ENCODE measurements around the gene RPL11.

GRCh38 chr1:23682946-23683345 is 8.7 kb upstream of the RPL11 start:
- TF ChIP-seq, protein P1, sequence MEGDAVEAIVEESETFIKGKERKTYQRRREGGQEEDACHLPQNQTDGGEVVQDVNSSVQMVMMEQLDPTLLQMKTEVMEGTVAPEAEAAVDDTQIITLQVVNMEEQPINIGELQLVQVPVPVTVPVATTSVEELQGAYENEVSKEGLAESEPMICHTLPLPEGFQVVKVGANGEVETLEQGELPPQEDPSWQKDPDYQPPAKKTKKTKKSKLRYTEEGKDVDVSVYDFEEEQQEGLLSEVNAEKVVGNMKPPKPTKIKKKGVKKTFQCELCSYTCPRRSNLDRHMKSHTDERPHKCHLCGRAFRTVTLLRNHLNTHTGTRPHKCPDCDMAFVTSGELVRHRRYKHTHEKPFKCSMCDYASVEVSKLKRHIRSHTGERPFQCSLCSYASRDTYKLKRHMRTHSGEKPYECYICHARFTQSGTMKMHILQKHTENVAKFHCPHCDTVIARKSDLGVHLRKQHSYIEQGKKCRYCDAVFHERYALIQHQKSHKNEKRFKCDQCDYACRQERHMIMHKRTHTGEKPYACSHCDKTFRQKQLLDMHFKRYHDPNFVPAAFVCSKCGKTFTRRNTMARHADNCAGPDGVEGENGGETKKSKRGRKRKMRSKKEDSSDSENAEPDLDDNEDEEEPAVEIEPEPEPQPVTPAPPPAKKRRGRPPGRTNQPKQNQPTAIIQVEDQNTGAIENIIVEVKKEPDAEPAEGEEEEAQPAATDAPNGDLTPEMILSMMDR (IDR thresholded peaks at IDR 0.05), result no peak
- no peak for TF ChIP-seq POLR2A (IDR thresholded peaks at IDR 0.05)
